GM23338 (cell line): Measurements from ENCODE around the gene TRABD. TPM values are rescaled to one million over a fixed set of nuclear protein-coding genes. Genes with fewer than 3 reads are reported as not detected.

Experiments used
- CREB1 ChIP-seq: fragments of 250-450 bp; sonication (Bioruptor Pico); IDR thresholded peaks from 2 replicates; pipeline ENCODE4 v1.5.0; 2020; ENCODE audit warnings: low read depth, mild to moderate bottlenecking, moderate library complexity
- EZH2phosphoT487 ChIP-seq: fragments of 200-600 bp; sonication (generic); IDR thresholded peaks from one replicate; pipeline ENCODE4 v1.8.1; 2018; ENCODE audit warnings: antibody characterized with exemption; ENCODE audit not compliant: unreplicated experiment
- POLR2AphosphoS5 ChIP-seq: IDR thresholded peaks from 2 replicates; pipeline ENCODE4 v1.6.1; 2016; ENCODE audit warnings: antibody characterized with exemption, low read depth
- ZNF114 ChIP-seq: fragments of 250-450 bp; sonication (Bioruptor Pico); IDR thresholded peaks from 2 replicates; pipeline ENCODE4 v1.5.0; 2020; ENCODE audit warnings: mild to moderate bottlenecking, moderate library complexity
- ZNF331 ChIP-seq: fragments of 250-450 bp; sonication (Bioruptor Pico); IDR thresholded peaks from 2 replicates; pipeline ENCODE4 v1.5.0; 2020; ENCODE audit warnings: low read depth, mild to moderate bottlenecking, moderate library complexity
- polyA plus RNA-seq: library from polyadenylated mRNA; unstranded; fragments of >200 nt; fragmentation: Nextera tagmentation; extraction: Ambion mirVana; gene quantifications from 2 replicates; pipeline ENCODE4 v1.2.1, GENCODE V29; 2016
- total RNA-seq: library from RNA; depleted of rRNA; stranded (reverse); fragments of >200 nt; shearing (Covaris generic); gene quantifications from 2 replicates; pipeline ENCODE4 v1.2.3, GENCODE V29; 2014
- TF ChIP-seq, protein P1 (sequence below): fragments of 250-450 bp; sonication (Bioruptor Pico); IDR thresholded peaks from 2 replicates; pipeline ENCODE4 v1.5.0; 2020; ENCODE audit warnings: mild to moderate bottlenecking, moderate library complexity
- TF ChIP-seq, protein P2 (sequence below): IDR thresholded peaks from 2 replicates; pipeline ENCODE4 v1.6.1; 2016; ENCODE audit warnings: antibody characterized with exemption
- TF ChIP-seq, protein P3 (sequence below): IDR thresholded peaks from one replicate; pipeline ENCODE4 v1.6.1; 2018; ENCODE audit warnings: antibody characterized with exemption; ENCODE audit not compliant: unreplicated experiment
- TF ChIP-seq, protein P4 (sequence below), 2 experiments: fragments of 200-600 bp in 1 of 2; sonication (generic) in 1 of 2; conservative IDR thresholded peaks; 2 replicates each; pipeline versions ENCODE4 v1.5.1 to v1.6.1; 2016 to 2017; ENCODE audit warnings: antibody characterized with exemption in 2 of 2, low read depth in 2 of 2, mild to moderate bottlenecking in 2 of 2, moderate library complexity in 1 of 2

The TRABD gene
- total and polyA plus RNA-seq, 2 experiments from 2014 or later = 44.1 to 66.1 TPM

DNA sequence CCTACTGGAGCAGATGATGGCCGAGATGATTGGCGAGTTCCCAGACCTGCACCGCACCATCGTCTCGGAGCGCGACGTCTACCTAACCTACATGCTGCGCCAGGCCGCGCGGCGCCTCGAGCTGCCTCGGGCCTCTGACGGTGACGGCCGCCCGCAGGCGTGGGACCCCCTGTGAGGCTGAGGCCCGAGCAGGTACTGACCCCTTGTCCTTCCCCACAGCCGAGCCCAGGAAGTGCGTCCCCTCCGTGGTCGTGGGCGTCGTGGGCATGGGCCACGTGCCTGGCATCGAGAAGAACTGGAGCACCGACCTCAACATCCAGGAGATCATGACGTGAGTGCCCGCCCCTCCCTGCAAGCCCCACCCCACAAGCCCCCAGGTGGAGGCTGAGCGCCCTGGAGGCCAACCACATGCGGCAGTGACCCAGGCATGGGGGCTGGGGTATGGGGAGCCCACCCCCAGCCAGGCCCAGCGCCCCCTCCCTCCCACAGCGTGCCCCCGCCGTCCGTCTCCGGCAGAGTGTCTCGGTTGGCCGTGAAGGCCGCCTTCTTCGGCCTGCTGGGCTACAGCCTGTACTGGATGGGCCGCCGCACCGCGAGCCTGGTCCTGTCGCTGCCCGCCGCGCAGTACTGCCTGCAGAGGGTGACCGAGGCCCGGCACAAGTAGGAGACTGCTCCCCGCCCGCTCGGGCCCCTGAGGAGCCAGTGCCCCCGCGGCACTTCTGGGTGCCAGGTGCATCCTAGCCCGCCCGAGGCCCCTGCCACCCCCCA lies 12.3 kb downstream of the TRABD start (continued):
- TF ChIP-seq, protein P1, sequence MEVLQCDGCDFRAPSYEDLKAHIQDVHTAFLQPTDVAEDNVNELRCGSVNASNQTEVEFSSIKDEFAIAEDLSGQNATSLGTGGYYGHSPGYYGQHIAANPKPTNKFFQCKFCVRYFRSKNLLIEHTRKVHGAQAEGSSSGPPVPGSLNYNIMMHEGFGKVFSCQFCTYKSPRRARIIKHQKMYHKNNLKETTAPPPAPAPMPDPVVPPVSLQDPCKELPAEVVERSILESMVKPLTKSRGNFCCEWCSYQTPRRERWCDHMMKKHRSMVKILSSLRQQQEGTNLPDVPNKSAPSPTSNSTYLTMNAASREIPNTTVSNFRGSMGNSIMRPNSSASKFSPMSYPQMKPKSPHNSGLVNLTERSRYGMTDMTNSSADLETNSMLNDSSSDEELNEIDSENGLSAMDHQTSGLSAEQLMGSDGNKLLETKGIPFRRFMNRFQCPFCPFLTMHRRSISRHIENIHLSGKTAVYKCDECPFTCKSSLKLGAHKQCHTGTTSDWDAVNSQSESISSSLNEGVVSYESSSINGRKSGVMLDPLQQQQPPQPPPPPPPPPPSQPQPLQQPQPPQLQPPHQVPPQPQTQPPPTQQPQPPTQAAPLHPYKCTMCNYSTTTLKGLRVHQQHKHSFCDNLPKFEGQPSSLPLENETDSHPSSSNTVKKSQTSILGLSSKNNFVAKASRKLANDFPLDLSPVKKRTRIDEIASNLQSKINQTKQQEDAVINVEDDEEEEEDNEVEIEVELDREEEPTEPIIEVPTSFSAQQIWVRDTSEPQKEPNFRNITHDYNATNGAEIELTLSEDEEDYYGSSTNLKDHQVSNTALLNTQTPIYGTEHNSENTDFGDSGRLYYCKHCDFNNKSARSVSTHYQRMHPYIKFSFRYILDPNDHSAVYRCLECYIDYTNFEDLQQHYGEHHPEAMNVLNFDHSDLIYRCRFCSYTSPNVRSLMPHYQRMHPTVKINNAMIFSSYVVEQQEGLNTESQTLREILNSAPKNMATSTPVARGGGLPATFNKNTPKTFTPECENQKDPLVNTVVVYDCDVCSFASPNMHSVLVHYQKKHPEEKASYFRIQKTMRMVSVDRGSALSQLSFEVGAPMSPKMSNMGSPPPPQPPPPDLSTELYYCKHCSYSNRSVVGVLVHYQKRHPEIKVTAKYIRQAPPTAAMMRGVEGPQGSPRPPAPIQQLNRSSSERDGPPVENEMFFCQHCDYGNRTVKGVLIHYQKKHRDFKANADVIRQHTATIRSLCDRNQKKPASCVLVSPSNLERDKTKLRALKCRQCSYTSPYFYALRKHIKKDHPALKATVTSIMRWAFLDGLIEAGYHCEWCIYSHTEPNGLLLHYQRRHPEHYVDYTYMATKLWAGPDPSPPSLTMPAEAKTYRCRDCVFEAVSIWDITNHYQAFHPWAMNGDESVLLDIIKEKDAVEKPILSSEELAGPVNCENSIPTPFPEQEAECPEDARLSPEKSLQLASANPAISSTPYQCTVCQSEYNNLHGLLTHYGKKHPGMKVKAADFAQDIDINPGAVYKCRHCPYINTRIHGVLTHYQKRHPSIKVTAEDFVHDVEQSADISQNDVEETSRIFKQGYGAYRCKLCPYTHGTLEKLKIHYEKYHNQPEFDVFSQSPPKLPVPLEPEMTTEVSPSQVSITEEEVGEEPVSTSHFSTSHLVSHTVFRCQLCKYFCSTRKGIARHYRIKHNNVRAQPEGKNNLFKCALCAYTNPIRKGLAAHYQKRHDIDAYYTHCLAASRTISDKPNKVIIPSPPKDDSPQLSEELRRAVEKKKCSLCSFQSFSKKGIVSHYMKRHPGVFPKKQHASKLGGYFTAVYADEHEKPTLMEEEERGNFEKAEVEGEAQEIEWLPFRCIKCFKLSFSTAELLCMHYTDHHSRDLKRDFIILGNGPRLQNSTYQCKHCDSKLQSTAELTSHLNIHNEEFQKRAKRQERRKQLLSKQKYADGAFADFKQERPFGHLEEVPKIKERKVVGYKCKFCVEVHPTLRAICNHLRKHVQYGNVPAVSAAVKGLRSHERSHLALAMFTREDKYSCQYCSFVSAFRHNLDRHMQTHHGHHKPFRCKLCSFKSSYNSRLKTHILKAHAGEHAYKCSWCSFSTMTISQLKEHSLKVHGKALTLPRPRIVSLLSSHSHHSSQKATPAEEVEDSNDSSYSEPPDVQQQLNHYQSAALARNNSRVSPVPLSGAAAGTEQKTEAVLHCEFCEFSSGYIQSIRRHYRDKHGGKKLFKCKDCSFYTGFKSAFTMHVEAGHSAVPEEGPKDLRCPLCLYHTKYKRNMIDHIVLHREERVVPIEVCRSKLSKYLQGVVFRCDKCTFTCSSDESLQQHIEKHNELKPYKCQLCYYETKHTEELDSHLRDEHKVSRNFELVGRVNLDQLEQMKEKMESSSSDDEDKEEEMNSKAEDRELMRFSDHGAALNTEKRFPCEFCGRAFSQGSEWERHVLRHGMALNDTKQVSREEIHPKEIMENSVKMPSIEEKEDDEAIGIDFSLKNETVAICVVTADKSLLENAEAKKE (CRISPR knock-in tag) = no peak
- TF ChIP-seq, protein P2, sequence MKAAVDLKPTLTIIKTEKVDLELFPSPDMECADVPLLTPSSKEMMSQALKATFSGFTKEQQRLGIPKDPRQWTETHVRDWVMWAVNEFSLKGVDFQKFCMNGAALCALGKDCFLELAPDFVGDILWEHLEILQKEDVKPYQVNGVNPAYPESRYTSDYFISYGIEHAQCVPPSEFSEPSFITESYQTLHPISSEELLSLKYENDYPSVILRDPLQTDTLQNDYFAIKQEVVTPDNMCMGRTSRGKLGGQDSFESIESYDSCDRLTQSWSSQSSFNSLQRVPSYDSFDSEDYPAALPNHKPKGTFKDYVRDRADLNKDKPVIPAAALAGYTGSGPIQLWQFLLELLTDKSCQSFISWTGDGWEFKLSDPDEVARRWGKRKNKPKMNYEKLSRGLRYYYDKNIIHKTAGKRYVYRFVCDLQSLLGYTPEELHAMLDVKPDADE = no peak
- TF ChIP-seq EZH2phosphoT487 = no peak
- no peak for TF ChIP-seq CREB1 (CRISPR knock-in tag)
- TF ChIP-seq ZNF331 = no peak
- TF ChIP-seq, protein P3, sequence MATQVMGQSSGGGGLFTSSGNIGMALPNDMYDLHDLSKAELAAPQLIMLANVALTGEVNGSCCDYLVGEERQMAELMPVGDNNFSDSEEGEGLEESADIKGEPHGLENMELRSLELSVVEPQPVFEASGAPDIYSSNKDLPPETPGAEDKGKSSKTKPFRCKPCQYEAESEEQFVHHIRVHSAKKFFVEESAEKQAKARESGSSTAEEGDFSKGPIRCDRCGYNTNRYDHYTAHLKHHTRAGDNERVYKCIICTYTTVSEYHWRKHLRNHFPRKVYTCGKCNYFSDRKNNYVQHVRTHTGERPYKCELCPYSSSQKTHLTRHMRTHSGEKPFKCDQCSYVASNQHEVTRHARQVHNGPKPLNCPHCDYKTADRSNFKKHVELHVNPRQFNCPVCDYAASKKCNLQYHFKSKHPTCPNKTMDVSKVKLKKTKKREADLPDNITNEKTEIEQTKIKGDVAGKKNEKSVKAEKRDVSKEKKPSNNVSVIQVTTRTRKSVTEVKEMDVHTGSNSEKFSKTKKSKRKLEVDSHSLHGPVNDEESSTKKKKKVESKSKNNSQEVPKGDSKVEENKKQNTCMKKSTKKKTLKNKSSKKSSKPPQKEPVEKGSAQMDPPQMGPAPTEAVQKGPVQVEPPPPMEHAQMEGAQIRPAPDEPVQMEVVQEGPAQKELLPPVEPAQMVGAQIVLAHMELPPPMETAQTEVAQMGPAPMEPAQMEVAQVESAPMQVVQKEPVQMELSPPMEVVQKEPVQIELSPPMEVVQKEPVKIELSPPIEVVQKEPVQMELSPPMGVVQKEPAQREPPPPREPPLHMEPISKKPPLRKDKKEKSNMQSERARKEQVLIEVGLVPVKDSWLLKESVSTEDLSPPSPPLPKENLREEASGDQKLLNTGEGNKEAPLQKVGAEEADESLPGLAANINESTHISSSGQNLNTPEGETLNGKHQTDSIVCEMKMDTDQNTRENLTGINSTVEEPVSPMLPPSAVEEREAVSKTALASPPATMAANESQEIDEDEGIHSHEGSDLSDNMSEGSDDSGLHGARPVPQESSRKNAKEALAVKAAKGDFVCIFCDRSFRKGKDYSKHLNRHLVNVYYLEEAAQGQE = no peak
- no peak for TF ChIP-seq ZNF114 (CRISPR knock-in tag)
- TF ChIP-seq POLR2AphosphoS5 = no peak
- TF ChIP-seq, protein P4, sequence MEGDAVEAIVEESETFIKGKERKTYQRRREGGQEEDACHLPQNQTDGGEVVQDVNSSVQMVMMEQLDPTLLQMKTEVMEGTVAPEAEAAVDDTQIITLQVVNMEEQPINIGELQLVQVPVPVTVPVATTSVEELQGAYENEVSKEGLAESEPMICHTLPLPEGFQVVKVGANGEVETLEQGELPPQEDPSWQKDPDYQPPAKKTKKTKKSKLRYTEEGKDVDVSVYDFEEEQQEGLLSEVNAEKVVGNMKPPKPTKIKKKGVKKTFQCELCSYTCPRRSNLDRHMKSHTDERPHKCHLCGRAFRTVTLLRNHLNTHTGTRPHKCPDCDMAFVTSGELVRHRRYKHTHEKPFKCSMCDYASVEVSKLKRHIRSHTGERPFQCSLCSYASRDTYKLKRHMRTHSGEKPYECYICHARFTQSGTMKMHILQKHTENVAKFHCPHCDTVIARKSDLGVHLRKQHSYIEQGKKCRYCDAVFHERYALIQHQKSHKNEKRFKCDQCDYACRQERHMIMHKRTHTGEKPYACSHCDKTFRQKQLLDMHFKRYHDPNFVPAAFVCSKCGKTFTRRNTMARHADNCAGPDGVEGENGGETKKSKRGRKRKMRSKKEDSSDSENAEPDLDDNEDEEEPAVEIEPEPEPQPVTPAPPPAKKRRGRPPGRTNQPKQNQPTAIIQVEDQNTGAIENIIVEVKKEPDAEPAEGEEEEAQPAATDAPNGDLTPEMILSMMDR (conservative IDR thresholded peaks at IDR 0.05; ENCODE audit: low read depth in 2 of 2) = no peak
